Aorta (tissue), 5 donors: Measurements from ENCODE around the gene DNASE1L1. TPM values are rescaled to one million over a fixed set of nuclear protein-coding genes. Genes with fewer than 3 reads are reported as not detected.

Experiments used
- ATAC-seq: fragments of 200-7000 bp; cut with Tn5 transposase; one replicate; pipeline ENCODE4 v1.9.1; 2022; ENCODE audit warnings: moderate library complexity; ENCODE audit not compliant: low FRiP score
- DNase-seq, 2 donors: peaks; one replicate each; pipeline ENCODE4 v3.0.0-alpha.2; 2020
- H3K27ac ChIP-seq, 2 donors: one replicate each; pipeline ENCODE4 v1.5.1; 2013; ENCODE audit warnings: low read length in 2 of 2, mild to moderate bottlenecking in 2 of 2, moderate library complexity in 2 of 2, control low read depth in 1 of 2, inconsistent platforms in 1 of 2, low read depth in 1 of 2
- H3K27me3 ChIP-seq, 2 donors: one replicate each; pipeline ENCODE4 v1.6.1; 2013; ENCODE audit warnings: control low read depth in 1 of 2, low read length in 1 of 2, mild to moderate bottlenecking in 1 of 2, moderate library complexity in 1 of 2; ENCODE audit not compliant: insufficient read depth in 2 of 2, control insufficient read depth in 1 of 2
- H3K36me3 ChIP-seq, 2 donors: one replicate each; pipeline ENCODE4 v1.6.1; 2013; ENCODE audit warnings: control low read depth in 1 of 2, low read length in 1 of 2, mild to moderate bottlenecking in 1 of 2; ENCODE audit not compliant: insufficient read depth in 2 of 2, control insufficient read depth in 1 of 2
- H3K4me1 ChIP-seq, 2 donors: one replicate each; pipeline ENCODE4 v1.6.1; 2013; ENCODE audit warnings: low read length in 2 of 2, control low read depth in 1 of 2, mild to moderate bottlenecking in 1 of 2, moderate library complexity in 1 of 2; ENCODE audit not compliant: insufficient read depth in 2 of 2, control insufficient read depth in 1 of 2
- H3K4me3 ChIP-seq, 2 donors: one replicate each; pipeline ENCODE4 v1.5.1; 2013; ENCODE audit warnings: low read length in 2 of 2, control low read depth in 1 of 2, mild to moderate bottlenecking in 1 of 2
- H3K9me3 ChIP-seq: one replicate; pipeline ENCODE4 v1.6.1; 2013; ENCODE audit warnings: mild to moderate bottlenecking, low read length; ENCODE audit not compliant: control insufficient read depth
- WGBS, 2 donors: extraction: QIAGEN DNeasy Blood & Tissue Kit; methylation state at CpG; one replicate each; pipeline ENCODE4 v1.1.7; 2013; 5-methylcytosine and 5-hydroxymethylcytosine counted together
- intact Hi-C, 2 donors: fragments of 100-400 bp; cut with DNase I; formaldehyde crosslinking; loops; one replicate each; pipeline versions ENCODE4 v1.14.2 to v1.15.0; 2022
- polyA plus RNA-seq, 2 donors: library from polyadenylated mRNA; stranded (reverse); fragments of 200-250 nt; gene quantifications; one replicate each; pipeline ENCODE4 v1.2.3, GENCODE V29; 2013
- total RNA-seq, 2 donors: library from RNA; stranded (reverse); fragmentation: NEBNext Ultra II Directional; extraction: Animal tissue kit (Norgen Biotek cat#: 25700); gene quantifications; one replicate each; pipeline ENCODE4 v1.2.1, GENCODE V29; 2021
- donor health status: healthy with polysubstance abuse.
- donor health status: Bipolar disorder and iron deficiency.
- donor health status: DM: no; HTN: no; CAD: no.
- donor health status: DM: no; HTN: no; CAD: no.
- donor health status: DM: yes; HTN: yes; CAD: no.

The DNASE1L1 gene
- total and polyA plus RNA-seq, 4 donors = 25.9 to 46.2 (median 33.1) TPM

DNA sequence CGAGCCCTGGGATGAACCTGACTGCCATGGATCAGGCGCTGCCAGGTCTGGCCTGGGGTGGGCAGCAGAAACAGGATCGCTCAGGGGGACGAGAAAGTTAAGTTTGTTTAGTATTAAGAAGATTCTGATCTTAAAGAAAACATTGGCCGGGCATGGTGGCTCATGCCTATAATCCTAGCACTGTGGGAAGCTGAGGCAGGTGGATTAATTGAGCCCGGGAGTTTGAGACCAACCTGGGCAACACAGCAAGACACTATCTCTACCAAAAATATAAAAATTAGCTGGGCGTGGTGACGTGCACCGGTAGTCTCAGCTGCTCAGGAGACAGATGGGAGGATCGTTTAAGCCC lies 33.9 kb downstream of the DNASE1L1 start:
- Histone ChIP-seq H3K9me3 (no peaks in the 10 kb centered on the region), H3K27me3 (no peaks in the 10 kb centered on the region), H3K36me3 (peaks cover 0 to 2% of the 10 kb centered on the region in 2 donors), H3K4me3 (no peak overlapping the region), H3K4me1 (no peaks in the 10 kb centered on the region), H3K27ac (peak overlapping the region; percentile 34 to 77)
- ATAC-seq (no peak), DNase-seq (no peak)
- WGBS, 2 donors = 16 to 43% methylated on average over 10 of the region's 10 CpGs
- intact Hi-C loops = no loop called here

DNA sequence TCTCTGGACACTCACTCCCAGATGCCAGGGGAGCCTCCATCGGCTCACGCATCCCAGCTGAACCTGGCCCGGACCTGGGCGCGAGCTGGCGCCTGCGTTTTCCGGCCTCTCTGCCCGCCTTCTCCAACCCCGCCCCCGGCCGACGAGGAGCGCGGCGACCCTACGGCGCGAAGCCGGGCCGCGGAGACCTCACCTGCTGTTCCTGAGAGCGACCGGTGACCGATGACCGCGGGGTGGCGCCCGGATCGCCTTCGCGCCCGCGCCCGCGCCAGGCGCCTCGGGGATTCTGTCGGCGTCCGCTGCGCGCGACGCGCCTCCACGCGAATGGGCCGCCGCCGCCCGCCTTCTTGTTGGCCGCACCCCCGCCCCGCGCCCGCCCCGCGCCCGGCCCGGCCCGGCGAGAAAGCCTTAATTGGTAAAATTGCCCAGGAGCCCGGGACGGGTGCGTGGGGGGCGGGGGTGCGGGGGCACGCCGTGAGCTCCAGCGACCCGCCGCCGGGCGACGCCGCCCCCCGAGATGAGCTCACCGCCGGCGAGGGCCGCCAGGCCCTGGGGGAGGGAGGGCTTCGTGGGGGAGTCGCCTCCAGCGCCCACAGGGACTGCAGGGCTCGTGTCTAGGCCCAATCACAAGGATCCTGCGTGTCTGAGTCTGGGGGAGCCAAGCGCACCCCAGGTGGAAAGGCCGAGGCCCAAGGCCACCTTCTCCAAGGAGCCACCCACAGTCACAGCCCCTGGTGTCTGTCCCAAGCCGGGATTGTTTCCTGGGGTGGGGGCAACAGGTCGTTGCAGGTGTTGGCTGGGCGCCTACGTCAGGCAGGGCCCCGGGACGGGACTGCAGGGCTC lies 34.5 kb downstream of the DNASE1L1 start, which contains the start of gene FLNA:
TSS of gene FLNA (minus strand) at position 322 of the 843 bp plus-strand sequence. CDS start 3,389 bp downstream, outside the sequence.
- Histone ChIP-seq H3K4me3 (peak within 1 kb of the TSS; percentile 35 to 55), H3K36me3 (peaks cover 0 to 2% of the 10 kb centered on the region in 2 donors), H3K27me3 (no peaks in the 10 kb centered on the region), H3K4me1 (no peaks in the 10 kb centered on the region), H3K27ac (peak within 1 kb of the TSS; percentile 58 to 90), H3K9me3 (no peaks in the 10 kb centered on the region)
- DNase-seq (peak; percentile 79 to 90), ATAC-seq (no peak)
- intact Hi-C loops = no loop called here
- WGBS, 2 donors = 1 to 35% methylated on average over 73 to 95 of the region's 95 CpGs

DNA sequence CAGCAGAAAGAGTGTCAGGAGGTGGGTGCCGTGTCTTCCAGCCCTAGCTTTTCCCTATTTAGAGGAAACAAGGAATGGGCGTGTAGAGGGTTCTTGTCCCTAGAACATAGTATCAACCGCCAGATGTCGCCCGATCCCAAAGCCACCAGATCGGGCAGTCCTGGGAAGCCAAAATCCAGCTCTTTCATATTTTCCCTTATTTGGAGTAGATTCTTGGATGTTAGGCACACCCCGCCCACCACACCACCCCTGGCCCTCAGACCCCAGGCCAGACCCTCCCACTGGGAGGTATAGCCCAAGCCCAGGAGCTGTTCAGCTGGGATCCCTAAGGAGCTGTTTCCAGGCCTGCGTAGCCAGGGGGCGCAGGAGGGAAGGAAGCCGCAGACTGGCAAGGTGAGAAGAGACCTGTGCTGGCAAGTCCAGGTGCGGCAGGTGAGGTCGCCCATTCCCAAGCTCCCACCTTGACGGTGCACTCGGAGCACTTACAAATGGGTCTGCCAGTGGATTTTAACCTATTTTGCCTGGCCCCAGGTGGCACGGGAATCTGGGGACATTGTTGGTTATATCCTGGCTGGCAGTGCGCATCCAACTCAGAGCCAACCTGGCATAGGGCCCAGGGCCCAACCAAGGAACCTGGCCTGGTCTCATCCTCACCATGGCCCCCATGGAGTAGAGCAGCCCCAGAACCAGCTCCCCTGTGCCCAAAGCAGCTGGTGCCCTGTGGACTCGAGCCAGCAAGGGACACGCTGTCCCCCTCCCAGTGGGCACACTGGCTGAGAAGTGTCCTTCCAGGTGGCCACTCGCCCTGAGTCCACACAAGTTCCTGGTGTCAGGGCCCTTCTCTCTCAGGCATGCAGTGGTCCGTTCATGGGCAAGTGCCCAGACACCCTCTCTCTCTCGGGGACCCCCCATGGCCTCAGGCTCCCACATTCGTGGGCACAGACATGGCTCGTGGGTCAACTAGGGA lies 35.4 kb downstream of the DNASE1L1 start:
- 1 to 37% methylated on average over 23 of the region's 23 CpGs for WGBS, 2 donors
- DNase-seq (peak in 1 of 2 donors; percentile 80), ATAC-seq (peak; percentile 3)
- Histone ChIP-seq H3K27ac (peak overlapping the region; percentile 58 to 90), H3K4me3 (peak overlapping the region; percentile 55 to 56), H3K27me3 (no peaks in the 10 kb centered on the region), H3K4me1 (no peaks in the 10 kb centered on the region), H3K36me3 (peaks cover 0 to 2% of the 10 kb centered on the region in 2 donors), H3K9me3 (no peaks in the 10 kb centered on the region)
- intact Hi-C loops = no loop called here

DNA sequence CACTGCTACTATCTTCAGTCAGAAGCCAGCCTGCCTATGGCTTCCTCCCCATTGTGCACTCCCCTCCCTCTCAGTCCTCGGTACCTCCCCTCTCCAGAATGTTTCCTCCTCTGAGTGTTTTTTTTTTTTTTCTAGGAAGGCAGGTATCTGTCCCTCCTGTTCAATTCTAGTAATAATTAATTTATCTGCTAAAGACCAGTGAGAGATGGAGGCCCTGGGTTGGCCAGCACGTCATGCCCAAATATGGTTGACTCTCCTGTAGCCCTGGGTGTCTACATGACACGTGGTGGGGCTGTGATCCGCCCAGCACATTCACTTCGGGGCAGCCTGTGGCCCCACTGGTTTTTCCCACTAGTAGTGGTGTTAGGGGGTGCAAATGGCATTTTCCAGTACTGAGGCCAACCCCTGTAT lies 36.4 kb downstream of the DNASE1L1 start:
- Histone ChIP-seq H3K4me1 (no peaks in the 10 kb centered on the region), H3K36me3 (peaks cover 0 to 2% of the 10 kb centered on the region in 2 donors), H3K27ac (peak overlapping the region in 1 of 2 donors; percentile 74), H3K4me3 (peak overlapping the region; percentile 56 to 58), H3K9me3 (no peaks in the 10 kb centered on the region), H3K27me3 (no peaks in the 10 kb centered on the region)
- intact Hi-C loops = no loop called here
- 1 to 29% methylated on average over 5 of the region's 5 CpGs for WGBS, 2 donors
- DNase-seq (no peak), ATAC-seq (no peak)

DNA sequence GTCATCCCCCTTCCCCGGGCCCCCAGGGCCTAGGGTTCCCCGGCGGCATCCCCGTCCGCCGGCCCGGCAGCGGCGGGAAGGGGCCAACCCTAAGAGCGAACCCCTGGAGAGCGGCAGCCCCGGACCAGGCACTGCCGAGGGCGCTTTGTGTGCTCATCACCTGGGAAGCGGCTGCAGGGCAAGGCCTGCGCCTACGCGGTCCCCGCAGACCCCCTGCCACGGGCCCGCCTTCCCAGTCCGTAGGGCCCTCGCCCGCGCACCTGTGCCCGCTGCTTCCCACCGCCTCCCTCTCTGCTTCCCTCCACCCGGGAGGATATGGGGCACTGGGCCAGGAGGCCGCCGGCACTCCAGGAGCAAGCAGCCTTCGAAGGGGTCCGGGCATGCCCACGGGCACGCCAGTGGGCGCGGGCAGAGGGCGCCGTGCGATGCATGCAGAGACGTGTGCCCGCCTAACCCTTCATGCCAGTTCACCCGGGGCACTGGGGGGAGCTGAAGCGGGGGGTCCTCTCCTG lies 37.2 kb downstream of the DNASE1L1 start:
- H3K4me1 ChIP-seq = no peaks in the 10 kb centered on the region
- H3K4me3 ChIP-seq = peak overlapping the region; percentile 56 to 58
- intact Hi-C loops = no loop called here
- no peaks in the 10 kb centered on the region for H3K27me3 ChIP-seq
- H3K36me3 ChIP-seq = peaks cover 0 to 4% of the 10 kb centered on the region in 2 donors
- 1 to 32% methylated on average over 42 to 43 of the region's 43 CpGs for WGBS, 2 donors
- ATAC-seq (peak; percentile 0), DNase-seq (no peak)
- H3K27ac ChIP-seq = peak overlapping the region in 1 of 2 donors; percentile 74
- no peaks in the 10 kb centered on the region for H3K9me3 ChIP-seq

DNA sequence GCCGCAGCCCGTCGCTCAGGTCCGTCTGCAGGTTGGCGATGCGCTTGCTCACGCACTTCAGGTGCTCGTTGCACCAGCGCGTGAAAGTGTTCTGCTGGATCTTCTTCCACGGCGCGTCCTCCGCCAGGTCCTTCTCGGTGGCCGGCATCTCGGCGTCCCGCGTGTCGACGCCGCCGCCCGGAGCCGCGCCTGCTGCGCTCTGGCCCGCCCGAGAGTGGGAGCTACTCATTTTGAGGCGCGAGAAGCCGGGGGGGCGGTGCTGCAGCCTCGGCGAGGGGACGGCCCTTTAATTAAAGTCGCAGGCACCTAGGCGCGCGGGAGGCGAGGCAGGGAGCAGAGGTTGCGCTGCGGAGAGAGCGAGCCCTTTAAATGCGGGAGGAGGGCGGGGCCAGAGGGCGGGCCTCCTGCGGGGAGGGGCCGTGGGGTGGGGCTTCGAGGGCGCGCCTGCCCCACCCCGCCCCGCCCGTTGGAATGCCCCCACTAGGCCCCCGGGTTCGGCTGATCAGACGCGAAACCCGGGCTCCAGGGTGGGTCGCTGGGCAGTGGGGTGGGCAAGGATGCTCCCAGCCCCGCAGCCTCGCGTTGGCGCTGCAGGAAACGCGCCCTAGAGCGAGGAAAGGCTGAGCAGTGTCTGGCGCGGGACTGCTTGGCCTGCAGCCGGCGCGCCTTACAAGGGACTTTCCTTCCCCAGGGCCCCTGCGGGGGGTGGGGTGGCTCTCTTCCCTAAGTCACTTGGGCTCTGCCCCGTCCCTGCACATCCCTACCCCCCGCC lies 37.9 kb downstream of the DNASE1L1 start:
- H3K4me1 ChIP-seq = no peaks in the 10 kb centered on the region
- ATAC-seq = peak; percentile 73
- H3K4me3 ChIP-seq = peak overlapping the region; percentile 60 to 65

DNA sequence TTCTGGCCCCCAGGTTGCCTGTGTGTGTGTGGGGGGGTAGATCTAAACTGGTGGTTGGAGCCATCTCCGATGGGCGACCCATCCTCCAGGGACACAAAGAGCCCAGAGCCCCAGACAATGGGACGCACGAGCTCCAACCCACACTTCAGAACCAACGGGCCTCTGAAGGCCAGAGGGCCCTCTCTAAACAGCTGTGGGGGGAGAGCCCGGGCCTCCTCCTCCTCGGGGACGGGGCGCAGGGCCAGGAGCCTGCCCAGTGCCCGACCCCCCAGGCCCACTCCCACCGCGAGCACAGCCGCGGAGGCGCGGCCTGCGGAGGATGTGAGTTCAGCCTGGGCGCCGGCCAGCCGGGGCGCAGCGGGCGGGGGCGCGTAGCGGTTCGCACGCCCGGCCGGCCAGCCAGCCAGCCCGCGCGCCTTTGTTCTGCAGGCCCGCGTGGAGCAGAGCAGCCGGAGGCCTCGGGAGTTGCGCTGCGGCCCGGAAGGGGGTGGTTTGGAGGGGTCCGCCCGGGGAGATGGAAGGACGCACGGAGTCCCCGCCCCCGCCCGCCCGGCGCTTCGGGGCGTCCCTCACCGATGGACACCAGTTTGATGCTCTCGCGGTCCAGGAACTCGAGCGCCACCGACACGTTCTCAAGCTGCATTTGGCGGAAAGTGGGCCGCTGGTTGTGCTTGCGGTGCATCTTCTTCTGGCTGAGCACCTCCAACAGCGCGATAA lies 38.6 kb downstream of the DNASE1L1 start:
- H3K4me1 ChIP-seq = no peaks in the 10 kb centered on the region
- no peaks in the 10 kb centered on the region for H3K27me3 ChIP-seq
- ATAC-seq (no peak), DNase-seq (no peak)
- 0 to 25% methylated on average over 60 to 63 of the region's 63 CpGs for WGBS, 2 donors
- intact Hi-C loops = no loop called here
- H3K36me3 ChIP-seq = peaks cover 0 to 9% of the 10 kb centered on the region in 2 donors
- no peaks in the 10 kb centered on the region for H3K9me3 ChIP-seq
- H3K27ac ChIP-seq = peak overlapping the region in 1 of 2 donors; percentile 69
- H3K4me3 ChIP-seq = peak overlapping the region; percentile 60 to 65

More for the DNA sequence above, 37.9 kb downstream of the DNASE1L1 start:
- DNase-seq = peak; percentile 95
- Histone ChIP-seq H3K27me3 (no peaks in the 10 kb centered on the region), H3K9me3 (no peaks in the 10 kb centered on the region), H3K27ac (peak overlapping the region in 1 of 2 donors; percentile 74), H3K36me3 (peaks cover 0 to 5% of the 10 kb centered on the region in 2 donors)
- intact Hi-C loops = no loop called here
- WGBS, 2 donors = 0 to 28% methylated on average over 64 to 77 of the region's 77 CpGs
